Bronchial smooth muscle cell (primary cell): ENCODE measurements around the gene ADK. TPM values are rescaled to one million over a fixed set of nuclear protein-coding genes. Genes with fewer than 3 reads are reported as not detected.

Experiments
- total RNA-seq: library from RNA; depleted of rRNA; stranded (reverse); fragments of >200 nt; gene quantifications from 2 replicates; pipeline ENCODE4 v1.2.1, GENCODE V29; 2014

ADK gene
- 12.5 and 25.4 TPM in 2 replicates for total RNA-seq

GRCh38 chr10:74150990-74151878 lies at the start of gene ADK:
Gene ADK (plus strand): TSS chr10:74151221. CDS start chr10:74151279, 58 bp downstream.

DNA sequence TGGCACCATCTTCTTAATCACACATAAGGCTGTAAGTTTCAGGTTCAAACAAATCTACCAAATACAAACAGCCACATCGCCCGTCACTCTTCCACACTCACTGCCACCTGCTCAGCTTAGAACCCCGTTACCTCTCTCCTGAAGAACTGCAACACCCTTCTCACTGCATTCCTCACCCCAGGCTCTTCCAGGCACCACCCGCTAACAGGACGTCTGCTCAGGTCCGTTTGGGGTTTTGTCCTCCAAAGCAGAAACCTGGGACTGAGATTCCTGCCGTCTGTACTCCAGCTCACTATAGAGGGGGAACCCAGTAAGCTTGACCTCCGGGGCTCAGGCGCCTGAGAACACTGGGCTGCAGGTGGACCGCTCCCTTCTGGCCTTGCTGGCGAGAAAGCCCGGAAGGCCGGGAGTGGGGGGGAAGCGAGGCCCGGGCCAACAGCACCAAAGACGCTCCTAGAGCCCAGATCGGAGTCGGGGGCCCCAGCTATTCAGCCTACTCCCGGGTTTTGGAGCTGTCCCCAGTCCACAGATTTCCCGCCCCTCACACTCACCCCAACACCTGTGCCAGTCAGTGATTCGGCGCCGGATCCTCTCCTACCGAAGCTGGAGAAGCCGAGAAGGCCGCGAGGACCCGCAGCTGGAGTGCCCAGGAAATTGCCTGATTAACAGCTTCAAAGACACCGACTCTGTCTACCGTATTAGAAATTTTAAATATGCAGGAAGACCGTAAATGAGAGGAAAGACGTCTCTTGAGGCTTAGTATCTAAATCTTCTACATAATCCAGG lies 624 bp upstream of the ADK start, which contains the start of gene AP3M1:
TSS of gene AP3M1 (minus strand) at position 625 of the 786 bp plus-strand sequence. CDS start 12,449 bp downstream, outside the sequence.

Other genes starting within 250 kb of the ADK start
- gene PLAU, start 240.1 kb upstream of the ADK start, total RNA-seq = 16.7 and 63.4 TPM in 2 replicates
- gene VCL, start 153.1 kb upstream of the ADK start, total RNA-seq = 140 and 165 TPM in 2 replicates
- gene AP3M1, start 393 bp upstream of the ADK start, total RNA-seq = 14.2 and 17.5 TPM in 2 replicates